ENCODE results near the gene THSD4.
"Not testable (repeated sequence)": the region's sequence is repeated elsewhere in the genome, so short reads cannot be mapped to it uniquely, and the experiment has no call there.

Gene THSD4

DNA sequence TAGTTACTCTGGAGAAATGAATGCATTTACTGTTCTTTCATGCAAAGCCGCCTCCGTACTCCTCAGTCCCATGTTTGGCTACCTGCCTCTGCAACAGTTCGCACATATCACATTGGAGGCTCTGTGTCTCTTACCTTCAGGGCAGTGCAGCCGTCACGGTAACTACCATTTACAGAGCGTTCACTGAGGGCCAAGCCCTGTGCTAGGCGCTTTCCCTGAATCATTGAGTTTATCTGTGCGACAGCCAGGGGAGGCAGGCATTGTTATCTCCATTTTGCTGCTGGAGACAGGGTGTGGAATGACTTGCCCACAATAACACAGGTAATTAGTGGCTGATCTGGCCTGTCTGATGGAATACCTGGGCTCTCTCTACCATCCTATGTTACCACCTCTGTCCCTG is 115.0 kb downstream of the THSD4 start:
- DNase-seq: no peak

GRCh38 chr15:71231758-71232157 is 116.5 kb downstream of the THSD4 start:
- no peak for DNase-seq

- no peak for DNase-seq
Measured at GRCh38 chr15:71232411-71232810, 117.1 kb downstream of the THSD4 start.

- no peak for DNase-seq
Measured at GRCh38 chr15:71237456-71238188, 122.4 kb downstream of the THSD4 start.

DNA sequence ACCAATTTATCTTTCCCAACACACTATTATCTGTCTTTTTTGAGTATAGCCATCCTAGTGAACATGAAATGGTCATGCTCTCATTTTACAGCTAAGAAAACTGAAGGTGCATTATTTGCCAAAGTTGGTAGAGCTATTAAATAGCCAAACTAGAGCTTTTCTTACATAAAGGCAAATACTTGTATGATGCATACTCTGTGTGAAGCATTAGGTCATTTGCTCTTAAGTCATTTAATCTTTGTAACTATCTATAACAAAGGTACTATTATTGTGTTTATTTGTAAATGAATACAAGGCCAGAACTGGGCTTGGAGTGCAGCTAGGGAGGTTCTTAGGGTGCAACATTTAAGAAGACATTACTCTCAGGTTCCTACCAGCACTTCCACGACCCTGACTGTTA is 123.7 kb downstream of the THSD4 start:
- no peak for DNase-seq

DNA sequence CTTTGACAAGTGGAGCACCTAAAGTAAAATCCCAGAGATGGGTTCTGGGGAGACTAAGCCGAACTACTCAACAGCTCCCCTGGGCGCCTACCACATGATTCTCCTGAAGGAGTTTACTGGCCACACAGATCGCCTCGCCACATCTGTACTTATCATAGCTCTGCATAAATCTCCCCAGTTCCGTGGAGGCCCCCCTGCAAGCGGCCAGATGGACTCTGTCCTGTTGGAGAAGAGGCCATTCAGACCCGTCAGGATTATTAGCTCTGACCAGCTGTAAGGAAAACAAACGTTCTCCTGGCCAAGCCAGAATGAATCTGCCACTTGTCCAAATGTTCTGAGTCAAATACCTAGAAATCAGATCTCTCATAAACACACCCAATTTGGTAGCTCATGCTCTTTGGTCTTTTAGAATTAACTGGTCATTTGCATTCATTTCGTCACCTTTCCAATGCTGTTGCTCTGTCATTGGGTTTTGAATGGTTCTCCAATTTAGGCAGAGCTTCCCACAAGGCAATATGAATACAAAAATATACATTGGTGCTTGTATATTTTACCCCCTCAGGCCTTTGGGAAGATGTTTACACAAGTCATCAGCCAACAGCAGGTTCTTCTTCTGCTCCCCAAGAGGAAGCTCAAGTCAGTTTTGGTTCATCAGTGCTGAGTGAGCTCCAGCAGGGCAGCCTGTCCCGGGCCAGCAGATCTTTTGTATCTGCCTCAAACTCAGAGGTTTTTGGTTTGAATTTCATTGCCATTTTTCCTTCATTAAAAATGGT is 124.5 kb downstream of the THSD4 start:
- no peak for DNase-seq

- no peak for DNase-seq
Measured at GRCh38 chr15:71242292-71242691, 127.0 kb downstream of the THSD4 start.

DNA sequence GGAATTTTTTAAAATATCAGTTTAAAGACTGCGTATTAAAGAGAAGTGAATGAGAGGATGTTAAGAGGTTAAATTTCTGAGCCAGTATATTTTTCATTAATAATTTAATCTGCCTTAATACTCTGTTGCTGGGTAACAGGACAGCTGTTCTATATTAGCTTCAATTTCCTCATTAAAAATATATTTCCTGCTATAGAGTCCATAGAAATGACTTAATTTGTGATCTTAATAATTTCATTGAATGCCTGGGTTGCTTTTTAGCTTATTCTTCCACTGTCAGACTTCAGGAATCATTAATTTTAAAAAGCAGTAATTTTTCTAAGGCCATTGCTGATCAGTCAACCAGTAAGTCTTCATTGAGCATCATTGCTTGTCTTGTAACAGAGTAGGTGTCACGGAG is 129.0 kb downstream of the THSD4 start:
- no peak for DNase-seq

- no peak for DNase-seq
Measured at GRCh38 chr15:71245588-71245987, 130.3 kb downstream of the THSD4 start.

GRCh38 chr15:71248386-71248785 is 133.1 kb downstream of the THSD4 start:
- DNase-seq: no peak

- DNase-seq: no peak
Measured at GRCh38 chr15:71249986-71250385, 134.7 kb downstream of the THSD4 start.

DNA sequence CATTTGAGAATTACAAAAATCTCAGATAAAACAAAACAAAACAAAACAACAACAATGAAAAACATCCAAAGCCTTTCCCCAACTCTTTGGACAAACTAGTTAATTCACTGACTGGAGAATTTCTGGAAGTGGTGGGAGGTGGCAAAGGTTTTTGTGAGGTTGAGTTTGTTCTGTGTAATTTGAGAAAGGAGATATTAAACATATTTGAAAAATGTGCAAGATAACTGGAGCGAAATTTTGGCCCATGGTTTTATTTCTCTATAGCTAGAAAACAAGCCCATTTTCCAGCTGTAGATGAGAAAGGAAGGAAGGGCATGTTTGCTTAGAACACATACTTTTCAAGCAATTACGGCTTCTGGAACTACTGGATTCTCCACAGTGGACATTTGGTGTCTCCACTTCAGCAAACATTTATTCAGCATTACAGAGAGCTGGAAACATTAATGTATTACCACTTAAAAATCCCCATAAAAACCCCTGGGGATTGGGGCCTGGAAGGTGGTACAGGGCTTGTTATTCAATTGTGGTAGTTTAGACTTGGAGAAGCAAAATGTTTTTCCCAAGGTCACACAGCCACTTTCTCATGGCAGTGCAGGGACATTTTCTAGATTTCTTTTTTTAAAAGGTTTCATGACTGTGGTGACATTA is 135.8 kb downstream of the THSD4 start:
- DNase-seq: no peak

GRCh38 chr15:71251584-71252043 is 136.3 kb downstream of the THSD4 start:
- no peak for DNase-seq

DNA sequence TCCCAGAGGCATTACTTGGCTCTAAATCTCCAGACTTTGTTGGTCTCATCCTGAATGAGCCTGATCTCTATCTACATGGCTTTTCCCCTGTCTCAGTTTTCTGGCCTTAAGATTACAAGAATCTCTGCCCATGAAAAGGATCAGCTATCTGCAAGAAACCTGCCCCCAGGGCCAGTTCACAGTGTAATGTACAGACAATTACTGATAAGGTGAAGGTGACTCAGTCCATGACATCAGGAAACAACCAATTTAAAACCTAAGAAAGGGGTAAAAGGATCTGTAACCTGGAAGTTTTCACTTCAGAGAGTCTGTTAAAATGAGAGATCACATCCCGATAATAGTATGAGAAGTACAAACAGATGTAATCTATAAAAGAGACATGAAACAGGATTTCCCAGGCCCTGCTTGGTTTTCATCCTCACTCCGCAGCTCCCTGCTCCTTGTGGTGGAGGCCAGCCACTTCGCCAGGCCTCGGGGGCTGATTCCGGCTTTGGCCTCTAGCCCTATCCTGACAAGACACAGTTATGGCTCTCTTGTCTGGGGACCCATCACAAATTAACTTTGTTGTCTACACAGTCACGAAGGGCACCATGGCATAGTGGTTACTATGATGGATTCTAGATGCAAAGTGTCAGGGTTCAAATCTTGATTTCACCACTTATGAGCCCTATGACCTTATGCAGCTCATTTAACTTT is 136.9 kb downstream of the THSD4 start:
- DNase-seq: no peak

- DNase-seq: no peak
Measured at GRCh38 chr15:71252740-71253047, 137.4 kb downstream of the THSD4 start.

DNA sequence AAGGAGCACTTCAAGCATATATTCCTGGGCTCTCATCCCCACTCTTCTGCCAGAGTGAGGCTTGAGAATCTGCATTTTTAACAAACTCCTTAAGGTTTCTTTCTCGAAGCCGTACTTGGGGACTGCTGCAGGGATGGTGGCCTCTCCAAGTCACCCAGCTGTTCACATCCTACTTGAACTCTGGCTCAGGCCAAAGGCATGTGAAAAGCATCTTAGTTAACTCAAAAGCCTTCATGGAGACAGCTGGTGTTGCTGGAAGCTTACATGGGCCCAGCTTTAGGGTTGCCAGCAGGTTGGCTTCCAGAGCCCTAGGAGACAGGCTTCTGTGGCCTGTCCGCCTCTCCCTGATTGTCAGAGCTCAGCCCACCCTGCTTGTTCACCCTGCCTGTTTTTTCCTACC is 139.2 kb downstream of the THSD4 start:
- no peak for DNase-seq

- no peak for DNase-seq
Measured at GRCh38 chr15:71256934-71257664, 141.8 kb downstream of the THSD4 start.

DNA sequence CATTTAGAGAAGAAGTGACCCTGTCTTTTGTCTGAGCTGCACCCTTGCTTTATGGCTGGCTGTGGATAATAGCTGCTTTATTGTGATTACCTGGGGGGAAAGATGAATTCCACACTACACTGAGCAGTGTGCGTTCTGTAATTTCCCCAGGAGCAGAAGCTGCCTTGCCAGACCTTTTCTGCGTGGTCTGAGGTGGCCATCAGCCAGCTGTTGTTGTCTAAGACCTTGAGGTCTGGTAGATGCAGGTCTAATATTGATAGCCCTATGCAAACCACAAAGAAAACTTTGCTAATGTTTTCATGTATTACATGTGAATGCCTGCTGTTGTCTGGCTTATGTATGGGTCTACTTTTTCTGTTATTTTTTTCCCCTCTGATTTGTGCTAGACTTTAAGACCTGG is 144.6 kb downstream of the THSD4 start:
- no peak for DNase-seq

DNA sequence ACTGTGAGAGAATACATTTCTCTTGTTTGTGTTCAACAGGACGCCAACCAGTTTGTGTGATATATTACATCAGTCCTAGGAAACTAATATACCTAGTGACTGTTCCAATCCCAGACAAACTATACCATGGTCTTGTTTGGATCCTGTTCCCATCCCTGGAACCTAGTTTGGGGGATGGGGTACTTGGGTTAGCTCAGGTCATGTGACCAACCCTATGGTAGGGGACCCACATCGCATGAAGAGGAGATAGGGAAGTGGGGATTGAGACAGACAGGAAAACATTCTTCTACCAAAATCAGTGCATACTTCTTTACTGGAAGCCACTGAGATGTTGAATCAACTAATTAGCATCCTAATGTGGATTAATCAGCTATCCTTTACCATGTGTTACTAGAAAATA is 146.1 kb downstream of the THSD4 start:
- no peak for DNase-seq

DNA sequence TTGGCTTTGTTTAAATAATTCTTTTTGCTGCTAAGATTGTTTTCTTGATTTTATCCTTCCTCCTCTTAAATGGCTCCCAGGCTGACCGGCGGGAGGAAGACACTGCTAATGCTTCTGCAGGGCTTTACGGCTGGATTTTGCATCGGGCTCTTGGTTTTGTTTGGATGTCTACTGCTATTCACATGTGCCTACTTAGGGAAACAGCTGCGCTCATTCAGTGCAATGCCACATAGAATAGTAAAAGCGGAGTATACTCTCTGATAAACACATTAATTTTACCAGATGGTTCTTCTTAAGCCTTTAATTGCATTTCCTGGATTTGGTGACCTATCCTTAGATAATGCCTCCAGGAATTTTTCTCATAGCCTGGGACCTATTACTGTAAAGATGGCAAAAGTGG is 146.6 kb downstream of the THSD4 start:
- no peak for DNase-seq

DNA sequence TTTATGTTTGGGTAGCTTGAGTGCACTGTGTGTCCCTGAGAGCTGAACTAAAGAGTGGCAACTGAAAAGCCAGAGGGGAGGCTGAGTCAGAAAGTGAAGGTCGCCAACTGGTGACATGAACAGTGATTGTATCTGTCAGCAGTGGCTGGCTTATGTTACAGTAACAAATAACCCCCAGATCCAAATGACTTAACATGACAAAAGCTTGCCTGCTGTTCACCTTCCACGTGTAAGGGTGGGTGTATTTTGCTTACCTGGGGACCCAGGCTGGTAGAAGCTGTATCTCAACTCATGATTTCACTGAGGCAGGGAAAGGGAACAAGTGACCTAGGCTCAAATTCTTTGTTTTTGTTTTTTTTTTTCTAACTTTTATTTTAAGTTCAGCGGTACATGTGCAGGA is 147.3 kb downstream of the THSD4 start:
- no peak for DNase-seq

GRCh38 chr15:71265606-71266005 is 150.3 kb downstream of the THSD4 start:
- DNase-seq: not testable (repeated sequence)

GRCh38 chr15:71271327-71271726 is 156.1 kb downstream of the THSD4 start:
- DNase-seq: no peak

All from CD4-positive, alpha-beta T cell treated with Interleukin-4 for 1 hour (primary cell).